LNCaP clone FGC (cell line): ENCODE results near the gene TP73.

ENCODE experiments used
- DNase-seq: peaks from one replicate; pipeline ENCODE4 v3.0.0-alpha.2; 2011; ENCODE audit warnings: low read depth
- H3K4me3 ChIP-seq: 2 replicates; pipeline ENCODE4 v1.5.1; 2011; ENCODE audit warnings: mild to moderate bottlenecking, low read depth, low read length, control low read depth
- TF ChIP-seq, protein P1 (sequence below): IDR thresholded peaks from 2 replicates; pipeline ENCODE4 v1.5.1; 2012; ENCODE audit warnings: mild to moderate bottlenecking; ENCODE audit not compliant: control insufficient read depth, insufficient read depth; ENCODE audit errors: extremely low read depth

Gene TP73

DNA sequence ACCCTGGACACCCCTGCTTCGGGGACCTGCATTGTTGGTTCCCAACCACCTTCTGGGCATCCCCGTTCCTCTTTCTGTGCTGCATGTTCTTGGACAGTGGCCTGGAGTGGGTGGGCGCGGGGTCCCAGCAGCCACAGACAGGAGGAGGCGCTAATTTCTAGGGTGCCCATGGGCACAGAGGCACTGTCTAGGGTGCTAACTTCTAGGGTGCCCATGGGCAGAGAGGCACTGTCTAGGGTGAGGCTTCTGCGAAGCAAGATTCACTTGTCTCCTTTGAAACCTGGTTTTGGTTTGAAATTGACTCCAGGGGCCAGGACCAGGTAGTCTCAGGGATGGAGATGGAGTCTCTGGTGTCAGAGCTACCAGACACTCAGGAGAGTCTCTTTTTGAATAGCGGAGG lies 40.2 kb upstream of the TP73 start:
- TF ChIP-seq, protein P1, sequence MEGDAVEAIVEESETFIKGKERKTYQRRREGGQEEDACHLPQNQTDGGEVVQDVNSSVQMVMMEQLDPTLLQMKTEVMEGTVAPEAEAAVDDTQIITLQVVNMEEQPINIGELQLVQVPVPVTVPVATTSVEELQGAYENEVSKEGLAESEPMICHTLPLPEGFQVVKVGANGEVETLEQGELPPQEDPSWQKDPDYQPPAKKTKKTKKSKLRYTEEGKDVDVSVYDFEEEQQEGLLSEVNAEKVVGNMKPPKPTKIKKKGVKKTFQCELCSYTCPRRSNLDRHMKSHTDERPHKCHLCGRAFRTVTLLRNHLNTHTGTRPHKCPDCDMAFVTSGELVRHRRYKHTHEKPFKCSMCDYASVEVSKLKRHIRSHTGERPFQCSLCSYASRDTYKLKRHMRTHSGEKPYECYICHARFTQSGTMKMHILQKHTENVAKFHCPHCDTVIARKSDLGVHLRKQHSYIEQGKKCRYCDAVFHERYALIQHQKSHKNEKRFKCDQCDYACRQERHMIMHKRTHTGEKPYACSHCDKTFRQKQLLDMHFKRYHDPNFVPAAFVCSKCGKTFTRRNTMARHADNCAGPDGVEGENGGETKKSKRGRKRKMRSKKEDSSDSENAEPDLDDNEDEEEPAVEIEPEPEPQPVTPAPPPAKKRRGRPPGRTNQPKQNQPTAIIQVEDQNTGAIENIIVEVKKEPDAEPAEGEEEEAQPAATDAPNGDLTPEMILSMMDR, result no peak
- H3K4me3 ChIP-seq, result no peak overlapping the region
- DNase-seq, result no peak

DNA sequence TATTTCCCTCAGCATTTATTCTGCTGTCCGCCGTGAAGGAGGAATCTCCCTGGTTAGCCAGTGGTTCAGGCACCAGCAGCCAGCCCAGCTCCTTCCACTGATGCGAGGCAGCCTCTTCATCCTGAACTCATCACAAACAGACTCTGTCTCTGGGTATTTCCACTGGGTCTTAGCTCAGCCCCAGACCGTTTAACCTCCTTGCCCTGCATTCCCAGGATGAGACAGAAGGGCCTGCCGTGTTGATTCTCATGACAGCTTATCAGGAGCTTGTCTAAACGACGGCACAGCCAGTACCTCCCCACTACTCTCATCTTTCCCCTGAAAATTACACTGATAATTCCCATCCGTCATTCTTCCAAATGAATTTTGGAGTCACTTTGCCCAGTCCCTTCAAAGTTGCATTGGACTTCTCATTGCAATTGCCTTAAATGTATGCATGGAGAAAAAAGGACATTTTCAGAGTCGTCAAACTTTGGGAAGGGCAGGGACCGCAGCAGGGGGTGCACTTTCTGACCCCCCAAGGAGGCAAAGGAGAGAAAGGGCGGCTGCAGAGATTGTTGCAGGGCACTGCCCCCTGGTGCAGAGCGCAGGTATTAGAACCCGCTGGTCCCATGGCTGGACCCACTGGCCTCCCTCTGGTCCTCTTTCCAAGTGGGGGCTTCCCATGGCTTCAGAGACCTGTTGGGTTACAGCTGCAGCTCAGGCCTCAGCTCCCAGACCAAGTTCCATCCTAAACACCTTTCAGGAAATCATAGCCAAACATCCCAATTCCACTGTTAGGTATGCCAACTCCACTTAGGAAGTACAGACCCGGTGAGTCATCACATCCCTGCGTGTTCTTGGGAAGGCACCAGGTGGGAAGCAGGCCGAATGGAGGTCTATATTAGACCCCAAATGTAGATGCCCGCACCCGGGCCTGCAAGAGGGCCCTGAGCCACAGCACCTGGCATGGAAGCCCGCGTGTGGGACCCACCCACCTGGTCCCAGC lies 37.3 kb upstream of the TP73 start:
- no peak for DNase-seq
- H3K4me3 ChIP-seq, result no peak overlapping the region
- TF ChIP-seq, protein P1, result peak; percentile 65

DNA sequence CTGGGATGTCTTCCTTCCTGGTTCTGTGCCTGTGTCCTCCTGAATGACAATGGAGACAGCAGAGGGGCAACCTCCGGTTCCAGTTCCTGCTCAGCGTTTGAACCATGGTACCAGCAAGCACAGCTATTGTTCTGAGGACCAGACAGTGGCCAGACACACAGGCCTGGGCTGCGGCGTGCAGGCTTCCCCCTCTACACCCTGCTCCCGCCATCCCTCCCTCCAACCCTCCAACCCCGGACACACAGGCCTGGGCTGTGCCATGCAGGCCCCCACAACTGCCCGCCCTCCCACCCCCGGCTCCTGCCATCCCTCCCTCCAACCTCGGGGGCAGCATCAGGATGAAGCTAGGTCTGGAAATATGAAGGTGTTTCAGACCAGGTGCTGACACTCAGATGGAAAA lies 35.5 kb upstream of the TP73 start:
- TF ChIP-seq, protein P1, result no peak
- no peak overlapping the region for H3K4me3 ChIP-seq
- no peak for DNase-seq

DNA sequence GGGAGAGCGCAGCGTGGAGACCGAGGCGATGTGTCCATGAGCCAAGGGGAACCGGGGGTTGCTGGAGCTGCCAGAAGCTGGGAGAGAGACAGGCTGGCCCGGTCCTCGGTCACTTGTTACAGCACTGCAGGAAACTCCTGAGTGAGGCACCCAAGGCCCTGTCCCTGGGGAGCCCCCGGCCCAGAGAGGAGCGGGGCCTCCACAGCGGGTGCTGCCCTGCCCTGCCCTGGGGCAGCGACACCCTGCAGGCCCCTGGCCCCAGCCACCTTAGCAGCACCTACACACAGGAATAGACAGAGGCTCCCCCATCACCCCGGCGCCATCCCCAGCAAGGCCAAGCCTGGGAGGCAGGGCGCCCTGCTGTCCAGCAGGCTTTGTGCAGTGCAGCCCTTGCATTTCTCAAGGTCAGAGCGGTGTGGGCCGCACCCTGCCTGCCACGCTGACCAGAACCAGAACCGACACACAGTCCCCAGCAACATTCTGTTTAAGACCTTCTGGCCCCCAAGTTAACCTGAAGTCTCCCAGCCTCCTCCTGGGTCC lies 34.4 kb upstream of the TP73 start:
- TF ChIP-seq, protein P1, result no peak
- no peak overlapping the region for H3K4me3 ChIP-seq
- no peak for DNase-seq

DNA sequence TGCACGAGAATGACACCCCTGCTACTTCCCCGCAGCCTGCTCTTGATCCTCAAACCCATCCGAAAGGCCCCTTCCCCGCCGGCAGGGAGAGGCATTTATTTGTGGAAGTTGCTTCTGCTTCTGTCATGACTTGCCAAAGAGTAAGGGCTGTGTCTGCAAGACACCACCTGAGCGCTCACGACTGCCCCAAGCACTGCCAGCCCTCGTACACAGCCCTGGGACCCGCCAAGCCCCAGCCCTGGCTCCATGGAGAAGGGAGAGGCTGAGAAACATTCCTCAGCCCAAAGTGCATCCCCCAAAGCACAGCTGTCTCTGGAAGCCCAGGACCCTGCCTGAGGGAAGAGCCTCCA lies 33.8 kb upstream of the TP73 start:
- H3K4me3 ChIP-seq, result no peak overlapping the region
- DNase-seq, result no peak

DNA sequence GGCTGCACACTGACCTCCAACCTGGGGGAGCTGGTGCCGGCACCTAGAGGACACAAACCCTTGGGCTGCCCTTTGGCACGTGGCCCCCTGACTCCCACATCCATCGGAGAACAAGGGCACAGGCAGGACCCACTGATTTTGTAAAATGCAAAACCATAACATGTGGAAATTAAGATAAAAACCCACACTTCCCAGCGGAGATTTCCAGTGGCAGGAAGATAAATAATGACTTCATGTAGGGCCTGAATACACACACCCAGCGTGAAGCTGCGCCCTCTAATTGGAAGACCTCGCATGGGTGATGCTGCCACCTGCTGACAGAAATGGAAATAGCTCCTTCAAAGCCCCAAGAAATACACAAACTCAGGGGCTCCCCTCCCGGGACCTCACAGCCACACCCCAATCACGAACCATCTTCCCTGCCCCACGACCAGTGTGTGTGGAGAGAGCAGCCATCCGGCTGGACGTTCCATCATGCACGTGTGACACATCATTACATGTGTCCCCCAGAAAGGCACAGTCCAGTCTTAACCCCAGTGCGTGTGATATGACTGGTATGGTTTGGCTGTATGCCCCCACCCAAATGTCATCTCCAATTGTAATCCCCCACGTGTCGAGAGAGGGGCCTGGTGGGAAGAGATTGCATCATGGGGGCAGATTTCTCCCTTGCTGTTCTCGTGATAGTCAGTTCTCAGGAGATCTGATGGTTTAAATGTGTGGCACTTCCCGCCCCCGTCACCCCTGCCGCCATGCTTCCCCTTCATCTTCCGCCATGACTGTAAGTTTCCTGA lies 33.2 kb upstream of the TP73 start:
- H3K4me3 ChIP-seq, result no peak overlapping the region
- TF ChIP-seq, protein P1, result peak; percentile 84
- DNase-seq, result peak; percentile 28

More for the DNA sequence above, 33.8 kb upstream of the TP73 start:
- TF ChIP-seq, protein P1, result no peak
